GM12891 (cell line): Measurements from ENCODE around the gene FZD10.

Experiments used
- POLR2A ChIP-seq: IDR thresholded peaks from 2 replicates; pipeline ENCODE4 v1.6.1; 2011; ENCODE audit warnings: low read depth, low read length, control low read depth
- POLR2AphosphoS5 ChIP-seq: IDR thresholded peaks from 2 replicates; pipeline ENCODE4 v1.6.1; 2011; ENCODE audit warnings: low read depth, low read length, control low read depth
- POU2F2 ChIP-seq: IDR thresholded peaks from 2 replicates; pipeline ENCODE4 v1.6.1; 2011; ENCODE audit warnings: low read depth, mild to moderate bottlenecking, control low read depth, low read length, moderate library complexity
- SPI1 ChIP-seq: IDR thresholded peaks from 2 replicates; pipeline ENCODE4 v1.6.1; 2011; ENCODE audit warnings: low read depth, low read length, control low read depth
- TAF1 ChIP-seq: IDR thresholded peaks from 2 replicates; pipeline ENCODE4 v1.6.1; 2011; ENCODE audit warnings: low read depth, low read length, control low read depth

- no peak for TF ChIP-seq TAF1
- no peak for TF ChIP-seq POLR2A
- no peak for TF ChIP-seq POLR2AphosphoS5
- no peak for TF ChIP-seq POU2F2
- TF ChIP-seq SPI1, result no peak
Measured at GRCh38 chr12:130131025-130131424, 31.2 kb upstream of the FZD10 start.
